DND-41 (cell line): ENCODE results near the gene VPS8.

Source experiments
- EZH2 ChIP-seq: IDR thresholded peaks from 3 replicates; pipeline ENCODE4 v1.6.1; 2012; ENCODE audit warnings: borderline replicate concordance, low read depth, mild to moderate bottlenecking, moderate library complexity, low read length, inconsistent platforms; ENCODE audit not compliant: severe bottlenecking
- TF ChIP-seq, protein P1 (sequence below): IDR thresholded peaks from 2 replicates; pipeline ENCODE4 v1.5.1; 2012; ENCODE audit warnings: borderline replicate concordance, low read length, moderate library complexity, mild to moderate bottlenecking; ENCODE audit not compliant: poor library complexity, severe bottlenecking; ENCODE audit errors: extremely low read depth

DNA sequence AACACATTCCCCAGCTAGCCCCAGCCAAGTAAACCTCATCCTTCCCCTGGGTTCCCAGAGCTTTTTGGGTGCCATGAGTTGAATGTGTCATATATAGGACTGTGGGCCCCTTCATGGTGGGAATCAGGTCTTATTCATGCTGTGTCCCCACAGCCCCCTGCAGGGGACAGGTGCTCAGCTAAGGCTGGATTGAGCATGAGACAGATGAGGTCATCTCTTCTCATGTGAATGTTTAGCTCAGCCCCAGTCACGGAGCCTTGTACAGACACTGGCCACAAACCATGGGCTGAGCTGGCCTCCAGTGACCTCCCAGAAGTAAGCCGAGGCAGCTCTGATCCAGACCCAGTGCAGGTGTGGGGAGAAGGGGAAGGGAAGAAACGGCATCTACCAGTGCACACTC lies 270.2 kb downstream of the VPS8 start:
- TF ChIP-seq, protein P1, sequence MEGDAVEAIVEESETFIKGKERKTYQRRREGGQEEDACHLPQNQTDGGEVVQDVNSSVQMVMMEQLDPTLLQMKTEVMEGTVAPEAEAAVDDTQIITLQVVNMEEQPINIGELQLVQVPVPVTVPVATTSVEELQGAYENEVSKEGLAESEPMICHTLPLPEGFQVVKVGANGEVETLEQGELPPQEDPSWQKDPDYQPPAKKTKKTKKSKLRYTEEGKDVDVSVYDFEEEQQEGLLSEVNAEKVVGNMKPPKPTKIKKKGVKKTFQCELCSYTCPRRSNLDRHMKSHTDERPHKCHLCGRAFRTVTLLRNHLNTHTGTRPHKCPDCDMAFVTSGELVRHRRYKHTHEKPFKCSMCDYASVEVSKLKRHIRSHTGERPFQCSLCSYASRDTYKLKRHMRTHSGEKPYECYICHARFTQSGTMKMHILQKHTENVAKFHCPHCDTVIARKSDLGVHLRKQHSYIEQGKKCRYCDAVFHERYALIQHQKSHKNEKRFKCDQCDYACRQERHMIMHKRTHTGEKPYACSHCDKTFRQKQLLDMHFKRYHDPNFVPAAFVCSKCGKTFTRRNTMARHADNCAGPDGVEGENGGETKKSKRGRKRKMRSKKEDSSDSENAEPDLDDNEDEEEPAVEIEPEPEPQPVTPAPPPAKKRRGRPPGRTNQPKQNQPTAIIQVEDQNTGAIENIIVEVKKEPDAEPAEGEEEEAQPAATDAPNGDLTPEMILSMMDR, result no peak
- no peak for TF ChIP-seq EZH2
